Astrocyte (in vitro differentiated cells and primary cell): ENCODE measurements around the gene DIP2C. TPM values are rescaled to one million over a fixed set of nuclear protein-coding genes. Genes with fewer than 3 reads are reported as not detected.

ENCODE experiments used
- DNase-seq: peaks from one replicate; pipeline ENCODE4 v3.0.0-alpha.2; 2010; ENCODE audit warnings: low read depth
- FAIRE-seq: peaks from 2 replicates; lab custom pipeline; 2011; peaks lifted over from hg19 to GRCh38; lab: Jason Lieb, UNC
- H2AFZ ChIP-seq: 2 replicates; pipeline ENCODE4 v1.6.0; 2012; ENCODE audit warnings: low read depth, low read length, inconsistent platforms
- H3K27ac ChIP-seq: 2 replicates; pipeline ENCODE4 v1.5.1; 2011; ENCODE audit warnings: low read depth, low read length, inconsistent platforms
- H3K27me3 ChIP-seq: 2 replicates; pipeline ENCODE4 v1.6.0; 2011; ENCODE audit warnings: low read length, inconsistent platforms; ENCODE audit not compliant: insufficient read depth
- H3K36me3 ChIP-seq: 2 replicates; pipeline ENCODE4 v1.5.1; 2011; ENCODE audit warnings: low read length, inconsistent platforms; ENCODE audit not compliant: insufficient read depth
- H3K4me1 ChIP-seq: 2 replicates; pipeline ENCODE4 v1.5.1; 2011; ENCODE audit warnings: low read length, inconsistent platforms; ENCODE audit not compliant: insufficient read depth
- H3K4me2 ChIP-seq: 2 replicates; pipeline ENCODE4 v1.6.0; 2012; ENCODE audit warnings: low read length, inconsistent platforms
- H3K4me3 ChIP-seq: 2 replicates; pipeline ENCODE4 v1.5.1; 2011; ENCODE audit warnings: low read depth, mild to moderate bottlenecking, low read length, inconsistent platforms; ENCODE audit not compliant: insufficient read depth
- H3K79me2 ChIP-seq: 2 replicates; pipeline ENCODE4 v1.6.0; 2012; ENCODE audit warnings: mild to moderate bottlenecking, low read length, inconsistent platforms; ENCODE audit not compliant: insufficient read depth
- H3K9ac ChIP-seq: 2 replicates; pipeline ENCODE4 v1.6.0; 2012; ENCODE audit warnings: mild to moderate bottlenecking, low read length, inconsistent platforms
- H3K9me3 ChIP-seq: 2 replicates; pipeline ENCODE4 v1.5.1; 2012; ENCODE audit warnings: low read depth, mild to moderate bottlenecking, low read length, inconsistent platforms; ENCODE audit not compliant: insufficient read depth
- H4K20me1 ChIP-seq: 2 replicates; pipeline ENCODE4 v1.6.0; 2012; ENCODE audit warnings: low read length, inconsistent platforms; ENCODE audit not compliant: insufficient read depth
- H3K27ac Mint-ChIP-seq: one replicate; pipeline ENCODE4 v1.8.0; 2021; ENCODE audit warnings: mild to moderate bottlenecking, mixed read lengths; ENCODE audit not compliant: unreplicated experiment
- H3K27me3 Mint-ChIP-seq: one replicate; pipeline ENCODE4 v1.8.0; 2021; ENCODE audit warnings: low read depth, mixed read lengths; ENCODE audit not compliant: unreplicated experiment
- H3K36me3 Mint-ChIP-seq: one replicate; pipeline ENCODE4 v1.8.0; 2021; ENCODE audit warnings: low read depth, mixed read lengths; ENCODE audit not compliant: unreplicated experiment
- H3K4me1 Mint-ChIP-seq: one replicate; pipeline ENCODE4 v1.8.0; 2021; ENCODE audit warnings: low read depth, mixed read lengths; ENCODE audit not compliant: unreplicated experiment
- H3K4me3 Mint-ChIP-seq: one replicate; pipeline ENCODE4 v1.8.0; 2021; ENCODE audit warnings: mild to moderate bottlenecking, moderate library complexity, mixed read lengths; ENCODE audit not compliant: unreplicated experiment
- H3K9me3 Mint-ChIP-seq: one replicate; pipeline ENCODE4 v1.8.0; 2021; ENCODE audit warnings: mild to moderate bottlenecking, mixed read lengths; ENCODE audit not compliant: unreplicated experiment
- EZH2 ChIP-seq: IDR thresholded peaks from 2 replicates; pipeline ENCODE4 v1.6.1; 2012; ENCODE audit warnings: mild to moderate bottlenecking, low read length, inconsistent platforms; ENCODE audit not compliant: insufficient read depth
- total RNA-seq: library from RNA; stranded (reverse); gene quantifications from 2 replicates; pipeline ENCODE4 v1.2.1, GENCODE V29; 2021
- TF ChIP-seq, protein P1 (sequence below): IDR thresholded peaks from 2 replicates; pipeline ENCODE4 v1.5.1; 2011; ENCODE audit warnings: low read depth, mild to moderate bottlenecking, inconsistent platforms, low read length, moderate library complexity; ENCODE audit not compliant: insufficient read depth

The DIP2C gene
- total RNA-seq, 1 donor from 2014 or later, result 27.3 TPM

DNA sequence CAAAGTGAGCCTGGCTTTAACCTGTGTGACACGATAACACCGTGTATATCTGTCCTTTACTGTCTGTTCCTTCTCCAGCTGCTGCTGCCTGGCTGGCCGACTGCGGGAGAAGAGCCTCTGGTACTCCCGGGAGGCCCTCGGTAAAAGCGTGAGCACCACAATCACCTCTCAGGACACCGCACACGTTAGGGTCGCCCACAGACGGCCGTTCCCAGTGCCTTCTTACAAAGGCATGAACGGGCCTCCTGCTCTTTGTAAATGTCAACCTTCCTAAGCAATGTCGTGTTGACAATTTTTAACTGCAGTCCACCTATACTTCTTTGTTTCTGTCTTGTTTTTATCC is 177.6 kb downstream of the DIP2C start:
- Histone ChIP-seq H4K20me1 (peaks cover 58% of the 10 kb centered on the region), H2AFZ (no peak overlapping the region), H3K9me3 (no peaks in the 10 kb centered on the region), H3K27me3 (no peaks in the 10 kb centered on the region), H3K4me3 (no peak overlapping the region), H3K4me1 (peaks cover 3% of the 10 kb centered on the region), H3K79me2 (peaks cover 54% of the 10 kb centered on the region), H3K36me3 (no peaks in the 10 kb centered on the region), H3K27ac (peak overlapping the region; percentile 23), H3K4me2 (no peak overlapping the region), H3K9ac (peak overlapping the region; percentile 6)
- Mint-ChIP-seq H3K9me3 (no peaks in the 10 kb centered on the region), H3K27me3 (no peaks in the 10 kb centered on the region), H3K27ac (peak overlapping the region; percentile 70), H3K36me3 (peaks cover 19% of the 10 kb centered on the region), H3K4me3 (no peak overlapping the region), H3K4me1 (peaks cover 16% of the 10 kb centered on the region)
- DNase-seq (no peak), FAIRE-seq (no peak)
- TF ChIP-seq EZH2, result no peak

DNA sequence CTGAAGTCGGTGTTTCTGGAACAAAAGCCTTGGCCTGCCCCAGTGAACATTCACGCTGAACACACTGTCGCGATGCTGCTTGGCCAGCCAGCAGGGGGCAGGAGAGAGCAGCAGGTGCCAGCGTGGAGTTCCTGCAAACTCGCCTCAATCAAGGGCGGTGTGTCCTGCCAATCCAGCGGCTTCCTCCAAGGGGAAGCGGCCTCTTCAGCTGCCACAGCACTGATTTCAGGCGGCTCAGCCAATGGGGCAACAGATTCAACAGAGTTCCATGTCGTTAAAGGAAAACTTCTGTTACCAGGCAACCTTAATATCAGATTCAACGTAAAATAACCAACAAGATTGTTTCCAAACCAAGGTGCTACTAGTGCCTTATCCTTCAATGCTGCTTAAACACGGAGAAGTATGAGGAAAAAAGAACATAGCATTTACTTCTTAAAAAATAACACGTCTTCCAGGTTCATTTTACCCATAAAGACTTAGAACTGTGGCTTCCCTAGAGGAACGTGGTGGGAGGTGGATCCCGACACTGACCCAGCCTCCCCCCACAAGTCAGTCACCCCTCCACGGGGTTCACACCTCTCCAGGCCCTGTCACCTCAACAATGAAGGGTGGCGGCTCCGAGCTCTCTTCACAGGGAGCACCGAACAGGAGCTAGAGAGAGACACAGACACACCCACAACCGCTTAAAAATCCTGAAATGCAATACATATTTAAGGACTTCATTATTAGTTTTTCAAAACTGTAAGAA is 178.2 kb downstream of the DIP2C start:
- Histone ChIP-seq H3K4me3 (no peak overlapping the region), H3K9me3 (no peaks in the 10 kb centered on the region), H3K27me3 (no peaks in the 10 kb centered on the region), H2AFZ (no peak overlapping the region), H3K4me1 (peaks cover 3% of the 10 kb centered on the region), H3K4me2 (peak overlapping the region; percentile 13), H3K27ac (peak overlapping the region; percentile 23), H3K36me3 (no peaks in the 10 kb centered on the region), H4K20me1 (peaks cover 63% of the 10 kb centered on the region), H3K9ac (peak overlapping the region; percentile 8), H3K79me2 (peaks cover 59% of the 10 kb centered on the region)
- no peak overlapping the region for H3K4me3 Mint-ChIP-seq
- FAIRE-seq (peak; percentile 95), DNase-seq (peak; percentile 88)
- no peaks in the 10 kb centered on the region for H3K9me3 Mint-ChIP-seq
- no peaks in the 10 kb centered on the region for H3K27me3 Mint-ChIP-seq
- peaks cover 16% of the 10 kb centered on the region for H3K4me1 Mint-ChIP-seq
- peak overlapping the region; percentile 70 for H3K27ac Mint-ChIP-seq
- peaks cover 22% of the 10 kb centered on the region for H3K36me3 Mint-ChIP-seq
- TF ChIP-seq EZH2, result no peak
- TF ChIP-seq, protein P1, sequence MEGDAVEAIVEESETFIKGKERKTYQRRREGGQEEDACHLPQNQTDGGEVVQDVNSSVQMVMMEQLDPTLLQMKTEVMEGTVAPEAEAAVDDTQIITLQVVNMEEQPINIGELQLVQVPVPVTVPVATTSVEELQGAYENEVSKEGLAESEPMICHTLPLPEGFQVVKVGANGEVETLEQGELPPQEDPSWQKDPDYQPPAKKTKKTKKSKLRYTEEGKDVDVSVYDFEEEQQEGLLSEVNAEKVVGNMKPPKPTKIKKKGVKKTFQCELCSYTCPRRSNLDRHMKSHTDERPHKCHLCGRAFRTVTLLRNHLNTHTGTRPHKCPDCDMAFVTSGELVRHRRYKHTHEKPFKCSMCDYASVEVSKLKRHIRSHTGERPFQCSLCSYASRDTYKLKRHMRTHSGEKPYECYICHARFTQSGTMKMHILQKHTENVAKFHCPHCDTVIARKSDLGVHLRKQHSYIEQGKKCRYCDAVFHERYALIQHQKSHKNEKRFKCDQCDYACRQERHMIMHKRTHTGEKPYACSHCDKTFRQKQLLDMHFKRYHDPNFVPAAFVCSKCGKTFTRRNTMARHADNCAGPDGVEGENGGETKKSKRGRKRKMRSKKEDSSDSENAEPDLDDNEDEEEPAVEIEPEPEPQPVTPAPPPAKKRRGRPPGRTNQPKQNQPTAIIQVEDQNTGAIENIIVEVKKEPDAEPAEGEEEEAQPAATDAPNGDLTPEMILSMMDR, result peak; percentile 97

DNA sequence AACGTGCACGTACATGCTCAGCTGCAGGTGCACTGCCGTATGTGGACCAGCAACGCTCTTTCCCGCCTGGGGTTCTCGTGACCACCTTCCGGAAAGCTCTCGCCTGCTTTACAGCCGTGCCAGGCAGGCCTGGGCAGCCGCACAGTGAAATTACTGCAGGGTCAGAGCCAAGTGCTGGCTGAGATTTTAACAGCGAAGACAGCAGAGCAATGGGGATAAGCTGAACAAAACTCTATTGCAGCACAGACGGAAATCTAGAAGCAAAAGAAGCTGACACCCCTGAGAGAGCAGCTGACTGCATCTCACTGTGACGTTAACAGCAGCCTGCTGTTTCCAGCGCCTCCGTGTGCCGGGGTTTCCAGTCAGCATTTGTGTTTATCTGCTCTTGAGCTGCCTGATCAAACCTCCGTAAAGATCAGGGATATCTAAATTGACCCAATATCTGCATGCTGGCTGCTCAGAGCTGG is 179.0 kb downstream of the DIP2C start:
- no peak overlapping the region for H3K4me3 ChIP-seq
- no peaks in the 10 kb centered on the region for H3K9me3 ChIP-seq
- Mint-ChIP-seq H3K9me3 (no peaks in the 10 kb centered on the region), H3K27me3 (no peaks in the 10 kb centered on the region), H3K36me3 (peaks cover 27% of the 10 kb centered on the region), H3K27ac (peak overlapping the region; percentile 58), H3K4me1 (peaks cover 16% of the 10 kb centered on the region), H3K4me3 (no peak overlapping the region)
- TF ChIP-seq, protein P1, result no peak
- no peak for TF ChIP-seq EZH2
- H4K20me1 ChIP-seq, result peaks cover 67% of the 10 kb centered on the region
- FAIRE-seq, result no peak
- peak overlapping the region; percentile 8 for H3K9ac ChIP-seq
- H3K36me3 ChIP-seq, result no peaks in the 10 kb centered on the region
- H3K79me2 ChIP-seq, result peaks cover 68% of the 10 kb centered on the region
- no peak overlapping the region for H3K27ac ChIP-seq
- no peaks in the 10 kb centered on the region for H3K27me3 ChIP-seq
- H2AFZ ChIP-seq, result no peak overlapping the region
- H3K4me1 ChIP-seq, result peaks cover 3% of the 10 kb centered on the region
- no peak overlapping the region for H3K4me2 ChIP-seq
- peak; percentile 20 for DNase-seq
